ENCODE measurements around the gene FAR1.
"Not testable (repeated sequence)": the region's sequence is repeated elsewhere in the genome, so short reads cannot be mapped to it uniquely, and the experiment has no call there.

Gene FAR1

DNA sequence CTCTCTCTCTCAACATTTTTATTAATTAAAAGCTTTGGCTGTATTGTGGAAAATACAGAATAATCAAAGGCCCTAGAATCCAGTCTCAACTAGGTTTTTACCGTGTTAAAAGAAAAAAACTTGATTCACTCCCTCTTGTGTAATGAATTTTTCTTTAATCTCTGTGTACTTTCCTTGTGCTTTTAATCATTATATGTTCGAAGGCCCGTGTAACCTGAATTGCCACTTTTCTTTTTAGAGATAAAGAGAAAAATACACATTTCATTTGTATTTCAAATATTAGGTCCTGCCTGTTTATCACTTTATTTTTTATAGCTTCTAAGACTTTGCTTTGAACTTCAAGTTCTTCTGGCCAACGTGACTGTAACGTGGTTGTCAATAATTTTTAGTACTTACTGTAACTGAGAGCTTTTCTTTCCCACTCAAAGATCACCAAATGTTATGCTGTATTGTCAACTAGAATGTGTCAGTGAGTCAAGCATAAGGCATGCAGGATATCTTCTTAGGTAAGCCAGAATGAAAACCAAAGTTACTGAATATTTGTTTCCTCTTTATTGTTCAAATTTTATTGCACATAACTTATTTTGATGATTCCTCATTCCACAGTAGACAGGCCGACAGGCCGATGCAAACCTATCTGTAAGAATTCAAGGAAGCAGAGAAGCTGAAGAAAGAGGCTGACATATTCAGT is 23.3 kb upstream of the FAR1 start:
- H3K4me3 ChIP-seq (ENCODE audit: insufficient read depth, low read depth, low read length, poor library complexity, severe bottlenecking): no peak overlapping the region
- H3K9me3 ChIP-seq (ENCODE audit: control insufficient read depth, low read length): no peaks in the 10 kb centered on the region
- H3K27me3 ChIP-seq (replicated peaks; ENCODE audit: control insufficient read depth, insufficient read depth, low read length, poor library complexity, severe bottlenecking): no peaks in the 10 kb centered on the region
- DNase-seq: no peak
- no peaks in the 10 kb centered on the region for H3K36me3 ChIP-seq (ENCODE audit: control insufficient read depth, insufficient read depth, low read length)
- no peak overlapping the region for H3K27ac ChIP-seq (ENCODE audit: insufficient read depth, low read length, poor library complexity, severe bottlenecking)
- H3K4me1 ChIP-seq (ENCODE audit: control insufficient read depth, insufficient read depth, low read length, poor library complexity, severe bottlenecking): no peaks in the 10 kb centered on the region

DNA sequence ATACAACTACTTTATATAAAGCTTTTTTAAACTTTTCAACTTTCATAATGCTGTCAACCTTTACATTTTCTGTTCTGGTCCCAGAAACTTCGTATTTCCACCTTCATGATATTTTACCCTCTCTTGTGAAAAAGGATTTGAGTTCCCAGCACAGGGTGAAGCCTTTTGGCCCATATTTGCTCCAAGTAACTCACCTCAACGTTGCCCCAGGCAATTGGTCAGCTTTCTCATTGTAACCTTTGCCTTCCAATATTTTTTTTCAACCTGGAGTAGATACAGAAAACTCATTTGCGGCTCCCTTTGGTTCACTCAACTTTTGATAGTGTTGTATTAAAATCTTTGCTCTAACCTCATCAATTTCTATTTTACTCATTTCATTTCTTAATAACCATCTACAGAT is 21.1 kb upstream of the FAR1 start:
- H3K4me1 ChIP-seq (ENCODE audit: control insufficient read depth, insufficient read depth, low read length, poor library complexity, severe bottlenecking): no peaks in the 10 kb centered on the region
- no peaks in the 10 kb centered on the region for H3K9me3 ChIP-seq (ENCODE audit: control insufficient read depth, low read length)
- peaks cover 5% of the 10 kb centered on the region for H3K27me3 ChIP-seq (replicated peaks; ENCODE audit: control insufficient read depth, insufficient read depth, low read length, poor library complexity, severe bottlenecking)
- H3K36me3 ChIP-seq (ENCODE audit: control insufficient read depth, insufficient read depth, low read length): no peaks in the 10 kb centered on the region
- DNase-seq: no peak
- no peak overlapping the region for H3K4me3 ChIP-seq (ENCODE audit: insufficient read depth, low read depth, low read length, poor library complexity, severe bottlenecking)
- H3K27ac ChIP-seq (ENCODE audit: insufficient read depth, low read length, poor library complexity, severe bottlenecking): no peak overlapping the region

DNA sequence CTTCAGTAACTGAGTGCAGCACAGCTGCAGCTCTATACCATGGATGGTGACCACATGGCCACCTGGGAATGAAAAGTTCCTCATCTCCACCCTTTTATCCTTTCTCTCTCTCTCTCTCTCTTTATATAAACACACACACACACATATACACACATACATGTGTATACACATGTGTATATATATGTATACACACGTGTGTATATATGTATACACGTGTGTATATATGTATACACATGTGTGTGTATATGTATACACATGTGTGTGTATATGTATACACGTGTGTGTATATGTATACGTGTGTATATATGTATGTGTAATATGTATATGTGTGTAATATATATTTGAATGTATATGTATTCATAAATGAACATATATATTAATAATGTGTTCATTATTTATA is 18.8 kb upstream of the FAR1 start:
- Histone ChIP-seq H3K36me3 (ENCODE audit: control insufficient read depth, insufficient read depth, low read length) (no peaks in the 10 kb centered on the region), H3K4me1 (ENCODE audit: control insufficient read depth, insufficient read depth, low read length, poor library complexity, severe bottlenecking) (no peaks in the 10 kb centered on the region), H3K27ac (ENCODE audit: insufficient read depth, low read length, poor library complexity, severe bottlenecking) (no peak overlapping the region), H3K27me3 (replicated peaks; ENCODE audit: control insufficient read depth, insufficient read depth, low read length, poor library complexity, severe bottlenecking) (peaks cover 5% of the 10 kb centered on the region), H3K9me3 (ENCODE audit: control insufficient read depth, low read length) (no peaks in the 10 kb centered on the region), H3K4me3 (ENCODE audit: insufficient read depth, low read depth, low read length, poor library complexity, severe bottlenecking) (no peak overlapping the region)
- DNase-seq: no peak

DNA sequence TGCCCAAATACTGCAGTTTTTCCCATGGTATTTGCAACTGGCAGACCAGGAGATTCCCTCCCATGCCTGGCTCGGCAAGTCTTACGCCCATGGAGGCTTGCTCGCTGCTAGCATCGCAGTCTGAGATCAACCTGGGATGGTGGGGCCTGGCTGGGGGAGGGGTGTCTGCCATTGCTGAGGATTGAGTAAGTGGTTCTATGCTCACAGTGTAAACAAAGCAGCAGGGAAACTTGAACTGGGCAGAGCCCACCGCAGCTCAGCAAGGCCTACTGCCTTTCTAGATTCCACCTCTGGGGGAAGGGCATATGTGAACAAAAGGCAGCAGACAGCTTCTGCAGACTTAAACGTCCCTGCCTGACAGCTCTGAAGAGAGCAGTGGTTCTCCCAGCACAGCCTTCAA is 17.0 kb upstream of the FAR1 start:
- not testable (repeated sequence) for DNase-seq; H3K27ac ChIP-seq (ENCODE audit: insufficient read depth, low read length, poor library complexity, severe bottlenecking); H3K4me3 ChIP-seq (ENCODE audit: insufficient read depth, low read depth, low read length, poor library complexity, severe bottlenecking); H3K36me3 ChIP-seq (ENCODE audit: control insufficient read depth, insufficient read depth, low read length); H3K9me3 ChIP-seq (ENCODE audit: control insufficient read depth, low read length); H3K4me1 ChIP-seq (ENCODE audit: control insufficient read depth, insufficient read depth, low read length, poor library complexity, severe bottlenecking); H3K27me3 ChIP-seq (replicated peaks; ENCODE audit: control insufficient read depth, insufficient read depth, low read length, poor library complexity, severe bottlenecking)

DNA sequence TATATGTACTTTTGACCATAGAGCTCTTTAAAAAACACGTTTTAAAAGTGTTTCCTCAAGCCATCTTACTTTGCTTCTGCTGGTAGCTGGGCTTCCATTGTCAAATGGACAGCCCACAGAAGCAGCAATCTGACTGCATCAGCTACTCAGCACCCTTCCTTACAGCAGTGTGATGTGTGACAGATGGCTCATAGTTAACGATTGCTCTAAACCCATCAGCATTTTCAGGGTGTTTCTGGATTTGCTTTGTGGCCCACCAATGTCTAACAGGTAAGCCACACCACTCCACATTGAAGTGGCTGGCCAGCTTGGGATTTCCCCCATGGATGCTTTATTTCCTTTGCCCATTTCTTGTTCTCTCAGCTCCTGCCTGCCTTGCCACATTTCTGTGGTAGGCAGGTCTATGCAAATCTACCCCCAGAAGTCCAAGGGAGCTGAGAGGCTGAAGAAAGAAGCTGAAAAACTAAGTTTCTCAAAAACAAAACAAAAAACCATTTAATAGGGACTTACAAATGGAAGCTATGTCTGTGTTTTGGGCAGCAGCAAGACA is 7.3 kb upstream of the FAR1 start:
- H3K27ac ChIP-seq (ENCODE audit: insufficient read depth, low read length, poor library complexity, severe bottlenecking): no peak overlapping the region
- H3K4me3 ChIP-seq (ENCODE audit: insufficient read depth, low read depth, low read length, poor library complexity, severe bottlenecking): no peak overlapping the region
- no peaks in the 10 kb centered on the region for H3K4me1 ChIP-seq (ENCODE audit: control insufficient read depth, insufficient read depth, low read length, poor library complexity, severe bottlenecking)
- no peaks in the 10 kb centered on the region for H3K9me3 ChIP-seq (ENCODE audit: control insufficient read depth, low read length)
- no peaks in the 10 kb centered on the region for H3K27me3 ChIP-seq (replicated peaks; ENCODE audit: control insufficient read depth, insufficient read depth, low read length, poor library complexity, severe bottlenecking)
- no peak for DNase-seq
- H3K36me3 ChIP-seq (ENCODE audit: control insufficient read depth, insufficient read depth, low read length): no peaks in the 10 kb centered on the region

DNA sequence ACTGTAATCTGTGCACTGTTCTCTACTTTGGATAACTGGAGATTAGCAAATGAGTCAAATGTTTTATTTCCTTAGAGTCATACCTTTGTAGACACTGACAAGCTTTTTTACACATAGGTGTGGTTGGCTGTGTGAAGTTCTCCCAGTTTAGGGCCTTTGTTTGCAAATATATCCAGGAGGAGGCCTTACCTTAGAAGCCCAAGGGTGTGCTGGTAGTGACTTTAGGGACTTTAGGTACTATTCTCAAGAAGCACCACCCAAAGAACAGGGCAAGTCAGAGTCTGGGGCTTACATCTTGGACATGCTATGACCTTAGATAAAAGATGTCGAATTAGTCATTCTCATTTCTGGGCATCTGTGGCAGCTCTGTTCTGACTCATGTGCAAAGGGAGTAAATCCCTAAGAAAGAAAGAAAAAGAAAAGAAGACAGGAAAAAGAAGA is 4.8 kb upstream of the FAR1 start:
- Histone ChIP-seq H3K27ac (ENCODE audit: insufficient read depth, low read length, poor library complexity, severe bottlenecking) (no peak overlapping the region), H3K36me3 (ENCODE audit: control insufficient read depth, insufficient read depth, low read length) (no peaks in the 10 kb centered on the region), H3K9me3 (ENCODE audit: control insufficient read depth, low read length) (no peaks in the 10 kb centered on the region), H3K4me3 (ENCODE audit: insufficient read depth, low read depth, low read length, poor library complexity, severe bottlenecking) (no peak overlapping the region), H3K27me3 (replicated peaks; ENCODE audit: control insufficient read depth, insufficient read depth, low read length, poor library complexity, severe bottlenecking) (no peaks in the 10 kb centered on the region), H3K4me1 (ENCODE audit: control insufficient read depth, insufficient read depth, low read length, poor library complexity, severe bottlenecking) (peaks cover 9% of the 10 kb centered on the region)
- DNase-seq: no peak

DNA sequence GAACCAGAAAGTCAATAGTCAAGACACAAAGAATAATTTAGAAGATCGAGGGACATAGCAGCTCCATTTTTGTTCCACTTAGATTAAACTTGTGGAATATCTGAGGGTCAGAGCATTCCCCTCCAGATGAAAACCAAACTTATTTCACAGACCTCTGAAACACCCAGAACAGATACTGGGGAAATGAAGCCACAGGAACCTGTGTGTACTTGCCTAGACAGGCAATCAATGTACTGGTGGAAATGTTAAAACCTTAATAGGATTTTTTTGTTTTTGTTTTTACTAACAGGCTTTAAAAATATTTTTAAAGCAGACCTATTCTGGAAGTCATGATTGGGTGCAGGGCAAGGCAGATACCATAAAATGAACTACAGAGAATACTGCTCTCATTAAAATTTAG is 4.1 kb upstream of the FAR1 start:
- Histone ChIP-seq H3K27me3 (replicated peaks; ENCODE audit: control insufficient read depth, insufficient read depth, low read length, poor library complexity, severe bottlenecking) (no peaks in the 10 kb centered on the region), H3K9me3 (ENCODE audit: control insufficient read depth, low read length) (no peaks in the 10 kb centered on the region), H3K27ac (ENCODE audit: insufficient read depth, low read length, poor library complexity, severe bottlenecking) (no peak overlapping the region), H3K4me3 (ENCODE audit: insufficient read depth, low read depth, low read length, poor library complexity, severe bottlenecking) (no peak overlapping the region), H3K36me3 (ENCODE audit: control insufficient read depth, insufficient read depth, low read length) (no peaks in the 10 kb centered on the region), H3K4me1 (ENCODE audit: control insufficient read depth, insufficient read depth, low read length, poor library complexity, severe bottlenecking) (peaks cover 10% of the 10 kb centered on the region)
- DNase-seq: no peak

DNA sequence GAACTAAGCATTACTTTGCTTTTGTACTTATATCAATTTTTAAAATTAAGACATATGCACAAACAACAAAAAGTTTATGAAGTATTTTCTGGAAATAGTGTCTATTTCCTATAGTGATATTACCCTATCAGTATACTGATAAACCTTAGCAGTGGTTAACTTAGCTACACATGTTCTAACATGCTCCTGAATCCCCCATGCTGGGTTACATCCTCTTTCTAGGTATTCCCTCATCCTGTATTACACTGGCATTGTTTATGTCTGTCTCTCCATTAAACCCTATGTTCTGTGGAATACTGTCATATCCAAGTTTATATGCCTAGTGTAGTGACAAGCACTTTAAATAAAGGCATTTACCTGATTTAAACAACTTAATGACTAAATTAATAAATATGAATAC is 1.8 kb upstream of the FAR1 start:
- no peaks in the 10 kb centered on the region for H3K36me3 ChIP-seq (ENCODE audit: control insufficient read depth, insufficient read depth, low read length)
- peaks cover 17% of the 10 kb centered on the region for H3K4me1 ChIP-seq (ENCODE audit: control insufficient read depth, insufficient read depth, low read length, poor library complexity, severe bottlenecking)
- no peak for DNase-seq
- H3K27ac ChIP-seq (ENCODE audit: insufficient read depth, low read length, poor library complexity, severe bottlenecking): no peak overlapping the region
- H3K9me3 ChIP-seq (ENCODE audit: control insufficient read depth, low read length): no peaks in the 10 kb centered on the region
- no peak overlapping the region for H3K4me3 ChIP-seq (ENCODE audit: insufficient read depth, low read depth, low read length, poor library complexity, severe bottlenecking)
- no peaks in the 10 kb centered on the region for H3K27me3 ChIP-seq (replicated peaks; ENCODE audit: control insufficient read depth, insufficient read depth, low read length, poor library complexity, severe bottlenecking)

DNA sequence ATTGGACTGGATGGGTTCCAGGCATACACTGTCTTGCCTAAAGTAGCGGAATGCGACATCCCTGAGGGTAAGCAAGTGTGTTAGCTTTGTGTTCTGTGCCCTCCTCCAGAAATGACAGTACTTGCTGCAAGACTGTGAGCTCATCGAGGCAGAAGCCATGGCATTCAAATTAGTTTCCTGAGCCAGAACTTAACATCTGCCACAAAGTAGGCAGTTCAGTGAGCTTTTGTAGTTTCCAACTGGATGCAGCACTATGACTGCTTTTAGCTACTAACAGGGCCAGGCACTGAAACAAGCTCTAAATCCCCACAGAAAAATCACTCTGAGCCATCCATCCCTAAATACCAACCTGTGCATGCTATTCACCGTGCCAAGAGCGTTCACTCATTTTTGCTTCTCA is 1.2 kb upstream of the FAR1 start:
- Histone ChIP-seq H3K27me3 (replicated peaks; ENCODE audit: control insufficient read depth, insufficient read depth, low read length, poor library complexity, severe bottlenecking) (no peaks in the 10 kb centered on the region), H3K4me1 (ENCODE audit: control insufficient read depth, insufficient read depth, low read length, poor library complexity, severe bottlenecking) (peaks cover 17% of the 10 kb centered on the region), H3K27ac (ENCODE audit: insufficient read depth, low read length, poor library complexity, severe bottlenecking) (no peak overlapping the region), H3K9me3 (ENCODE audit: control insufficient read depth, low read length) (no peaks in the 10 kb centered on the region), H3K4me3 (ENCODE audit: insufficient read depth, low read depth, low read length, poor library complexity, severe bottlenecking) (no peak overlapping the region), H3K36me3 (ENCODE audit: control insufficient read depth, insufficient read depth, low read length) (no peaks in the 10 kb centered on the region)
- DNase-seq: no peak

DNA sequence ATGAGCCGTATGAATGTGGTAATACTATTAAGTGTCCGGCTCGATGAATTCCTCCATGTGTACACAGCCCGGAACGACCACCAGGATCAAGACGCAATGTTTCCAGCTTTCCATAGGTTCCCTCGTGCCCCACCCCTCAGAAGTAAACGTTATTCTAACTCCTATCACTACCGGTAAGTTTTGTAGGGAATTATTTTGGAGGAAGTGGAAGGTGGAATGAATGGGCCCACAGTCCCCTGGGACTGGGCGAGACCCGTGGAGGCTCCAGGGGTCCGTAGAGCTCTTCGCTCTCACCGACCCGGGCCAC is 720 bp upstream of the FAR1 start:
- H3K27ac ChIP-seq (ENCODE audit: insufficient read depth, low read length, poor library complexity, severe bottlenecking): no peak overlapping the region
- DNase-seq: no peak
- H3K36me3 ChIP-seq (ENCODE audit: control insufficient read depth, insufficient read depth, low read length): no peaks in the 10 kb centered on the region
- peaks cover 17% of the 10 kb centered on the region for H3K4me1 ChIP-seq (ENCODE audit: control insufficient read depth, insufficient read depth, low read length, poor library complexity, severe bottlenecking)
- H3K9me3 ChIP-seq (ENCODE audit: control insufficient read depth, low read length): no peaks in the 10 kb centered on the region
- H3K4me3 ChIP-seq (ENCODE audit: insufficient read depth, low read depth, low read length, poor library complexity, severe bottlenecking): peak overlapping the region; percentile 54
- H3K27me3 ChIP-seq (replicated peaks; ENCODE audit: control insufficient read depth, insufficient read depth, low read length, poor library complexity, severe bottlenecking): no peaks in the 10 kb centered on the region
